COLO829 (cell line): ENCODE data around the gene PHF23.

Experiments
- DNase-seq: peaks from one replicate; pipeline ENCODE4 v3.0.0; 2012; ENCODE audit warnings: low spot score

Gene PHF23

DNA sequence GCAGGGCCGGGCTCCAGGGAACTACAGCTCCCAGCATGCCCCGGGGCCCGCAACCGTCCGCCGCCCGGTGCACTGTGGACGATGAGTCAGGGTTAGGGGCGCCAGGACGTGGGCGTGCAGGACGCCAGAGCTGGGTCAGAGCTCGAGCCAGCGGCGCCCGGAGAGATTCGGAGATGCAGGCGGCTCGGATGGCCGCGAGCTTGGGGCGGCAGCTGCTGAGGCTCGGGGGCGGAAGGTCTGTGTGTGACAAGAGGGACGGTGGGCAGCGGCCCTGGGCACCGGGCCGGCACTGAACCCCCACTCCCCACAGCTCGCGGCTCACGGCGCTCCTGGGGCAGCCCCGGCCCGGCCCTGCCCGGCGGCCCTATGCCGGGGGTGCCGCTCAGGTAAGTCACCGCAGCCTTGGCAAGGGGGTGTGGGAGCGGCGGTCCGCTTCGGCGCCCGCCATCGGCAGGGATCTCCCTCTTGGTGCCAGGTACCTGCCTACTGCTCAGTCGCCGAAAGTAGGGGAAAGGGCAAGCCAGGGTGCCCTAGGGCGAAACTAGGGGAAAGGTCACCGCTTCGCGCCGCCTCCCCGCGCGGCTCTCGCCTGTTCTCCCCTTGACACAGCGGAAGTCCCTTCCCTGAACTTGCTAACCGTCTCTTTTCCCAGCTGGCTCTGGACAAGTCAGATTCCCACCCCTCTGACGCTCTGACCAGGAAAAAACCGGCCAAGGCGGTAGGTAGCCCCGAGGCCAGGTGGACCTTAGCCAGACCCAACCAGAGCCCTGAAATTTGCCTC lies 19.3 kb downstream of the PHF23 start, which contains the start of the genes ACADVL and DLG4:
TSS of gene ACADVL (plus strand) at position 127 of the 781 bp plus-strand sequence. CDS start at position 174, 47 bp downstream.
TSS of gene DLG4 (minus strand) at position 25 of the 781 bp plus-strand sequence.
- no peak for DNase-seq

DNA sequence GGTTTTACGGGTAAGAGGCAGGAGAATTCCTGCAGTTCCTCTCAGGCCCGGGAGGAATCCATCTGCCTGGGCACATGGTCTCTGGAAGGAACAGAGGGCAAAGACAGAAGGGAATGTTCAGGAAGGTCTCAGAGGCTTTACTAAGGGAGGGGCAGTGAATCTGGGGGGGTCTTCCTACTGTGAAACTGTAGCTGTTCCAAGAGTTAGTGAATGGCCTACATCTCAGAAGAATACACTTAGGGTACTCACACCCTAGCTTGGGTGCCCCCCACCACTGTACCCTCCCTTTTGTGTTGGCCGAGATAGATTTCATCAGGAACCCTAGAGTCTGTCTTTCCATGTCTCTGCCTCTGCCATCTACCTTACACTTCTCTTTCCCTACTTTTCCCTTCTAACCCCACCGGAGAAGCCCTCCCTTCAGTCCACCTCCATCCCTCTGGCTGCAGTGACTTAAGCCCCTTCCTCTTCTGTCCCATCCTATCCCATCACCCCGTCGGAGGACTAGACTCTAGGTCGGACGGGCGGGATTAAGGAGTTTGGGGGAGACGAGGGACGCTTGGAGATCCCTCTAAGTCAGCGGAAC lies 19.9 kb downstream of the PHF23 start:
- no peak for DNase-seq

DNA sequence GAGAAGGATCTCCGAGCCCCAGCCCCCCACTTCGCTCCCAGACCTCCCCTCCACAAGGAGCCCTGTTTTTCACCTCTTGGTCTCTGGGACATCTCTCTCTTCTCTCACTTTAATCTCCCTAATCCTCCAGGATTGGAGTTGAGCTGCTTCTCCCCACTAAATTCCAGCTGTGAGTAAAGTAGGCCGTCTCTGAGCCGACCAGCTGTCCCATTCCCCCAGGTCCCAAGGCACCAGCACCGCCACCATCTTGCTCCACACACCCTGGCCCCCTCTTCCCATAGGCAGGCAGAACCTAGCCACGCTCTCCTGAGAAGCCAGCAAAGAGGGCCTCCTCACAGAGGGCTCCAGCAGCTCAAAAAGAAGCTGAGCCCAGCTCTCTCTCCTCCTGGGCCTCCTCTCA lies 20.5 kb downstream of the PHF23 start:
- DNase-seq, result no peak

DNA sequence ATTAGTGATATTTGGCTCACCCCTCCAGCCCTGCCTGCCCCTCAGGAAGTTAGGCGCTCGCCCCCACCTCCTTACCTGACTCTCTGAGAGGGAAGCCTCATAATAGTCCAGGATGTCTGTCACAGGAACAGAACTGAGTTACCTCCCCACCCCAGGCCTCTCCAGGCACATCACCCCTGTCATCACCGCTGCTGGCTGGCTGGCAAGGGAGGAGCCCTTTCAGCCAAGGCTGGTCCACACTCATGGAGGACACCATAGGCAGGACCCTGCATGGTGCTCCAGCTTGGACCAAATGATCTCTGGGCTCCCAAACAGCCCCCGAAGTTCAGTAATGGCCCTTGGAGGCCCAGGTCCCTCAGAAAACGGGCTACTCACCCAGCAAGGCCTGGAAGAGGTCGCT lies 21.1 kb downstream of the PHF23 start:
- DNase-seq, result no peak

DNA sequence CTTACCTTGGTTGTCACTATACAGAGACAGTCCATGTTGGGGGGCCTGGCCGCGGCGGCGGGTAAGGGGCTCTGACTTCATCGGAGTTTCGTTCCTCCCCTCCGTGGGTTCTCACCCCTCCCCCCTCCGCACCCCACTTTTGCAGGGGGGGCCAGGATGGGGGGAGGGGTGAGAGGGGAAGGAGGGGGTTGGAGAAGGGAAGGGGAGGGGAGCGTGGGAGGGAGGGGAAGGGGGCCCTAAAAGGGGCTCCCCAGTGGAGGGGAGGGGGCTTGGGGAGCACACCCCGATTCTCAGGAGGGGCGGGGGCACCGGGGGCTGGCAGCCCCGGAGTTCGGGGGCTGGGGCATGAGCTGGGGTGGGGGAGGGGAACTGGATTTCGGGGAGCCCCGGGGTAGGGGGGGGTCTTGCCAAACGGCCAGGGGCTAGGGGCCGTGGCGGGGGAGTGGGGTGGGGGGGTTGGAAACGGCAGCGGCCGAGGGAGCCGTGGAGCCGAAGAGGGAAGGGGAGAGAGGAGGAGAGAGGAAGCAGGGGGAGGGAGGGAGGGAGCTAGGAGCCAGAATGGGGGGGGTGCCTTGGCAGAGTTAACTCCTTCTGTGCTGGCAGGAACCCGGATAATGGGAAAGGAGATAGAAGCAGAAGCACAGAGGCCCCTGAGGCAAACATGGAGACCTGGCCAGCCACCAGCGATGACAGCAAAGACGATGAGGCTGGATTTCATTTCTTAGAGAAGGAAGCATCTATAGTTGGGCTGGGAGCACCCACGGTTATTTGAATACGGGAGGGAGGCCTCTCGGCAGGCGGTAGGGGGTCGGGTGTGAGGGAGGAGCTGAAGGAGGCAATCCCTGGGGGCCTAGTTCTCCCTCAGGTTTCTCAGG lies 21.9 kb downstream of the PHF23 start:
- no peak for DNase-seq

DNA sequence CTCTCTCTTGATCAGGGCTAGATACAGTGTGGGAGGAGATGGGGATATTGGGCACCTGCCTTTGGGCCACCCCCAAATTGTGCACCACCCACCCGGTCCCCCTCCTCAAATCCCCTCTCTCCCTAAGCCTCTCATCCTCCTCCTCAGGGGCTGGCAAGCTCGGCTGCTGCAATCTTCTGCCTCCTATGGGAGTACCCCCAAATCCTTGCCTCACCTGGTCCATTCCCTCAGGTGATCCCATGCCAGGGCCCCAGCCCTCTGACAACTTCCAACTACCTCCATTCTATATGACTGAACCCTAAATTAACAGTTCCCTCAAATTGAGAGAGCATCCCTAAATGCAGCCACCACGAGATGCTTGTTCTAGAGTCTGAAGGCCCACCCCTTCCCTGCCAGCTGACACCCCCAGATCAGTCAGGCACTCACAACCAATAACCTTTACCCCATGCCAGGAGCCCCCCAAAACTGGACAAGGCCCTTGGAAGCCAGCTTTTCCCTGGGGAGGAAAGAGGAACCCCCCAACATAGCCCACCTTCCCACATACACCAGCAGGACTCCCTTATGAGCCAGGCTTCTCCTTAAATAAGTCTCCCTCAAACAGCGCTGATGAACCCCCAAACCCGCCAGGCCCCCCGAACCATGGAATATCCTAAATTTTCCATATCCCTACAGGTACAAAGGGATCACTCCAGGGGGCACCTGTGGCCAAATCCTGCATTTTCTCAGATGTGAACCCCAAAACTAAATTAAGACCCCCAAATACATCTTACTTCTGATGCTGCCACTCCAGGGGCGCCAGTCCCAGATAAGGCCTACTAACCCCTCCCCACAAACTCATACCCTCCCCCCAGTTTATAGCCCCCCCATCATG lies 22.8 kb downstream of the PHF23 start:
- DNase-seq, result no peak

DNA sequence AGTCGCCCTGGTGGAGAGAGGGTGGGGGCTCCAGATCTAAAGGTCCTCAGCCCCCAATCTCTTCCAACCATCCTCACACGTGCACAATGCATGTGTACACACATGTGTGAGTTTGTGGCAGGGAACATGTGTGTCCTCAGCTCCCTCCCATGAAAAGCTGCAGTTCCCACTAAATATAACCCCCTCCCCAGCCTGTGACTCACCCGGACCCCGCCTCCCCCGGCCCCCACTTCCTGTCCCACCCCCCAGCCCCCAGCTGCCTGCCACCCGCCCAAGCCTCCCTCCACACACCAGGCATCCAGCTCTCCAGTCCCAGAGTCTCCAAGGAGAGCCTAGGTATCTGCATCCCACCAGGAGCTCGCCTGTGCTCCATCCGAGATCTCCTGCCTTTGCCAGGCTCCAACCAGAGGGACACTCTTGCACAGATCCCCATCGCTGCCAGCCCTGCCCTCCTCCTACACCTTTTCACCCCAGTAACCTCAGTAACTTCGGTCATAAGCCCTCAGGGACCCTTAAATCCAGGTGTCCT lies 23.5 kb downstream of the PHF23 start:
- no peak for DNase-seq

DNA sequence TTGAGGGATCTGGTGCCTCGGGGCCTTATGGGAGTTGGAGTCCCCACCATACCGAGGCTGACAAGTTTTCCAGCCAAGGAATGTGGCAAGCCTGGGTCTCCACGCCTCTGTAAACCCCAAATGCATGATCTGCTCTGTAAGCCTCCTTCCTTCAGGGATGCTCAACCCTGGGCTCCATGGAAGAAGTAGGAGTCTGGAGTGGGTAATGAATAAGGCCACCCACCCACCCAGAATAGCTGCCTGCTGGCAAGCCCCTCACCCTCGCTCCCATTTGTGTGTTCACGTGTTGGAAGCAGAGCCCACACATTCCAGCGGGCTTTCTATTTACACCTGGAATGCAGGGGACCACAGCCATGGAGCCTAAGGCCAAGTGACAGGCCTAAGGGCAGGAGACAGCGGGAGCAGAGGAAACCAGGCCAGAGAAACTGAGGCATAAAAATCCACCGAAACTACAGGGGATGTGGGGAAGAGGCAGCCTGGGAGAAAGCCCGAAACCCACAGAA lies 24.1 kb downstream of the PHF23 start:
- DNase-seq, result no peak

DNA sequence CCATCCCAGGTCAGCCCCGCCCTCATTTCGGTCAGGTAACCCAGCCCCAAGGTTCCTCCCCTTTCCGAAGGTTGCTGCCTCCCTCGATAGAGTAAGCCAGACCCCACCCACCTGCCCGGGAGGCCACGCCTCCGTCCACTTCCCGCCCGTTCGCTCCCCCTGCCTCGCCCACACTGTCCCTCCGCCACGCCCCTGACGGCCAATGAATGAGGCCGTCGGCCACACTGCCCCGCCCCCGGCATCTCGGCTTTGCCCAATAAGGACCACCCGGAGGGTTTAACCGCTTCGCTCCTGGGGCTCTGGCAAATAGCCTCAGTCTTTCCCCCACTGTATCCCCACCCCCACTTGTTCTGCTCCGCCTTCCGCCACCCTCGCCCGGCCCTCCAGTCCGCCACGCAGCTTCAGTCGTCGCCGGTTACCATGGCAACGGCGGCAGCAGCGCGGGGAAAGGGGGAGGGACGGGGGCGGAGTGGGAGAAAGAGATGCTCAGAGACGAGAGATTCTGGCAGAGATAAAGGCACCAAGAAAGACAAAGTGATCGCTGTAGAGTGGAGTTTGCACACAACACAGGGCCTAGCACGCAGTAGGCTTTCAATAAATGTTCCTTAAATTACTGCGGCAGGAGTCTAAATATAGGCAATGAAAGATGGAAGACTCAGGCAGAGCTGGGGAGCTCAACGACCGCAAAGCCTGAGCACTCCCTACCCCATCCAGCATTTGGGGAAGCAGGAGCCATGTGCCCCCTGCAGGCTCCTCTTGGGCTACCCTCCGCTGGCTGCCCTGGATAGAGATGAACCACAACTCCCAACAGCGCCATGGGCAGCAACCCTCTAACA lies 24.7 kb downstream of the PHF23 start:
- peak; percentile 99 for DNase-seq

DNA sequence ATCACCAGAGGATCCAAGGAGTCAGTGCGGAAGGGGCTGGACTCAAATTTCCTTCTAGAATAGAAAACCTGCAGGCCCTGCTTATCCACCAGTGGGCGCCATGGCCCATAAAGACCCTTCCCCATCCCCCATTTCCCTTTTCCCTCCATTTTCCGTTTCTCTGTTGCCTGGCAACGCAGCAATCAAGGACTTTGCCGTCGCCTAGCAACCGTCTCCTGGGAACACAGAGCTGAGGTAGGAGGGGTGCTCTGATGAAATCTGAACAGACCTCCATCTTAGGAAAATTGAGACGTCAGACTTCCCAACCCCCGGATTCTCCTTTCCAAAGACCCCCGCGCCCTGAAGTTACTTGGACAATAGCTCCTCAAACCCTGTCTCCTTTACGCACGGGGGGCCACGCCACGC lies 25.4 kb downstream of the PHF23 start:
- peak; percentile 80 for DNase-seq

DNA sequence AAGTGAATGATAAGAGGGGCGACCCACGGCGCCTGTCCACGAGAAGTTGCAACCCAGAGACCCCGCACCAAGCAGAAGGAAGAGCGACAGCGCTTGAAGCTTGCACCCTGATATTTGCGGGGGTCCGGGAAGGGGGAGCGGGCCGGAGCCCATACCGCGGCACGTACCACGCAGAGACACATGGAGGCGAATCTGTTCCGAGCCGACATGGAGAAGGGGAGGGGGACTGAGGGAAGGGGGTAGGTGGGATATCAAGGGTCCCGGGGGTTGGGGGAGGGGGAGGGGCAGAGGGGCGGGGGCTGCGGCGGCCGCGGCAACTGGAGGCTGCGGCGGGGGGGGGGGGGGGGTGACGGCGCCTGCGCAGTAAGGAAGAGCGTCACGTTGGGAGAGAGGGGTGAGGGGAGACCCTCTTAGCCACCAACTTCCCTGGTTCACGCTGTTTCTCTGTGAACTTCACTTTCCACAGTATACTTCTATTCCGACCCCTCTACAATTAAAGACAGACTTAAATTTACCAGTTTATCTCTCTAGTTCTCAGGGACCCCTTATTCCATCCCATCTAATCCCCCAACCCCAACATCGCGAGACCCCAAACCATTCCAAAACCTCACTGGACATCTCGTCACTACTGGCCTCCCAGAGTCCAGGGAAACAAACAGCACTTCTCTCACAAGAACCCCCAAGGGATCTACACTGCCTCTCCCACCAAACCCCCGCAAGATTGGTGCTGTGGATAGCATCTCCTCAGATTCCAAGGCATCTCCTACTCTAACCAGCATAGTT lies 27.6 kb downstream of the PHF23 start:
- no peak for DNase-seq

DNA sequence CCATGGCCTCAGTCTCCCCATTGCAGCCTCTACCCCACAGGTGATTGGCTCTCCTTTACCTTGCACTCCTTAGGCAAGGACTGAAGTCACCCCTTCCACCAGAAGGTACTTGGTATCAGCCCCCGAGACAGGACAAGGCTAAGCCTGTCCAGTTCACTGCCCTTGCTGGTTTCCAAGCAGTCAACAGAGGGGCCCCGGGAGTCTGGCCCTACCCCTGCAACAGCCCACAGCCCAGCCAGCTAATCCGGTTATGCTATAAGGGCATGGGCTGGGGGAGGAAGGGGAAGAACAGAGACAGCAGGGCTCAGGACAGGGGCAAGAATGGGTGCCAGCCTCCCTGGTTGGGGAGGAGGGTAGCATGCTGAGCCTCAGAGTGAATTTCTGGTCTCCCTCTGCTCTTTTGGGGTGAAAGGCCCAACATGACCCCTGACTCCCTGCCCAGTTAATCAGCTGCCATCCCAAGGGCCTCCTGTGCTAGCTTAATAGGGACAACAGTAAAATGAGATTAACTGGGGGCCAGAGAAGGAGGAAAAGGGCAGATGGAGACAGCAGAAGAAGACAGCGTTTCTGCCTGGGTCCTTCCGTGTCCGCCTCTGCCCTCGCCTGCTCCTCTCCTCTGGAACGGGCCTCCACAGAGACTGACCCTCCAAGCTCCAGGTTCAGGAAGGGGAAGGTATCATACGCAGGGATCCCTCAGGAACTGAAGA lies 30.4 kb downstream of the PHF23 start:
- no peak for DNase-seq

DNA sequence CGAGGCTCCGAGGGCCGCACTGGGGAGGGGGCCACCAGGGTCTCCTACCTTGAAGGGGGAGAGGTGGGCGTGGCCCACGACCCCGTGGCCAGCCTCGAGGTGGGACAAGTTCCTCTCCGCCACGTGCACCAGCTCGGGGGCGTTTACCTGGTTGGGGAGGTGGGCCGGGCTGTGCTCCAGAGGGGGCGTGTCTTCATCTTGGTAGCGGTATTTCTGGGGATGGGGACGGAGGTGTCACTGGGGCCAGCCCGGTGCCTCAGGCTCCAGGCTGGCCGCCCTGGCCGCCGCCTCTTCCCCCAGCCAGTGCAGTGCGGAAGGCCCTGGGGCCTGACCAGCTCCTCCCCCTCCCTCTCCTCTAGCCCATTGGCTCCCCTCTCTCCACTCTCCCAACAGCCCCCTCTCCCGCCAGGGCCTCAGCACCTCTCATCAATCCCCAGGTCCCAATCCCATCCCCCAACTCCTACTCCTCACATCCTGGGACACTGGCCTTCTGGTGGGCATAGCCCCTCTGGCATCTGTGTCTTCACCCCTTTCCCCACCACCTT lies 31.2 kb downstream of the PHF23 start:
- DNase-seq, result no peak

DNA sequence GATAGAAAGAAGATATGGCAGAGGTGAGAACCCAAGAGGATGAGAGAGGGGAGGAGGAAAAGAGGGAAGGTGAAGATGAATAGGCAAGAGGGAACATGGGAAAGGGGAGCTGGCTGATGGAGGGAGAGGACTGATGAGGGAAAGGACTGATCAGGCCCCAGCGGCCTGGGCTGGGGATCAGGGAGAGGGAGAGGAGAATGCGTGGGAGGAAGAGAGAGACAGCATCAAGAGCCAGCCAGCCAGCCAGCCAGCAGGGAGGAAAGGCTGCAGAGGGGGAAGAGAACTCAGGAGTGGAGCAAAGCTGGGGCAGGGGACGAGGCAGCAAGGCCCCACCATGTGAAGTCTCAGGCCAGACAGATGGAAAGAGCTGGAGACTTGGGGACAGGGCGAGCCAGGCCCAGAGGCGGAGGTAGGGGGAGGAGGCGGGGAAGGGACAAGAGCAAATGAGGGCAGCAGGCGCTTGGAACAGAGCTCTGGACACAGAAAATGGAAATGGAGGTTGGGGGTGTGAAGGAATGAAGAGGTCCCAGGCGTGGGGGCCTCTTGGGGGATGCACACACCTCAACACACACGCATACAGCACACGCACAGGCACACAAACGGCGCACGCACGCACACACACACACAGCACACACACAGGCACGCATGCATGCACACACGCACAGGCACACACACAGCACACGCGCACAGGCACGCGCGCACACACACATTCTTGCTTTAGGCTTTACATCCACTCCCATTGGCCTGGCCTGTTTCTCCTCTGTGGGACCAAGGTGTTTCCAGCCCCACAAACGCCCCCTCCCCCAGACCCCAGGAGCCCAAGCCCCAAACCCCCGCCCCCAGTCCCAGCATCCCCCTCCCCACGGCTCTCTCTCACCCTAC lies 31.9 kb downstream of the PHF23 start:
- no peak for DNase-seq

DNA sequence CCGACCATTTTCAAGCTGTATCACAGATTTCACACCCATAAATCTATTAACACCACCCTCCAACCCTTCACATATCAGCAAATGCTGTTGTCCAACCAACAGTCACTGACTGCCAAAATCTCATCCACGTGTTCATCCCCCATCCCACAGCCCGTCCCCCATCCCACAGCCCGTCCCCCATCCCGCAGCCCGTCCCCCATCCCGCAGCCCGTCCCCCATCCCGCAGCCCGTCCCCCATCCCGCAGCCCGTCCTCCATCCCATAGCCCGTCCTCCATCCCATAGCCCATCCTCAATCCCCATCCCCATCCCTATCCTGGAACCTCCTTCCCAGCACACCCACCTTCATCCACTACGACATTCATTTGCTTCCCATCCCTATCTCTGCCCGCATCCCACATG lies 33.7 kb downstream of the PHF23 start:
- DNase-seq, result no peak

DNA sequence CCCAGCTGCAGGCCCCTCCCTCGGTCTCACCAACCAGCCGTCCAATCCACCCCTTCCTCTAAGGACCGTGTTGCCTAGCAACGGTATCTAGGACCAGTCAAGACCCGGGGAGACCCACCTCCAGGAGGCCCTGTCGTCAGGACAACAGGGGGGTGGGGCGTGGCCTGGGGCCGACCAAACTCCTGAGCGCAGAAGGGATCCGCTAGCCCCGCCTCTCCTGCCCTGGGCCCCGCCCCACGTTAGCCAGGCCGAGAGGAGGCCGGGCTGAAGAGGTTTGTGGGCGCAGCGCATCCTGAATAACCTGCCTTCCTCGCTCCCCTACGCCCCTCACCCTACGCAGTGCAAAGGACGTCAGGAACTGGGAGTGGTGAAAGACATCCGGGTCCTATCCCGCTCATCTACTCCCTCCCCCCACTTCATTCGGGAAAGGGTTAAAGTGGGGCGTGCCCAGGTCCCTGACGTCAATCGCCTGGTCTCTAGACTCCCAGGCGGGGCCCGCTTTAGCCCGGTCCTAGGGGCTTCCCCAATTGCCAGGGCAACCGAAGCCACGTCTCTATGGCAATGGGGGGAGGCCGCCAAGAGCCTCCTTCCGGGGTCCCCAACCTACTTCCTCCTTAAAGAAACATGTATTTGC lies 34.3 kb downstream of the PHF23 start:
- DNase-seq, result peak; percentile 72

DNA sequence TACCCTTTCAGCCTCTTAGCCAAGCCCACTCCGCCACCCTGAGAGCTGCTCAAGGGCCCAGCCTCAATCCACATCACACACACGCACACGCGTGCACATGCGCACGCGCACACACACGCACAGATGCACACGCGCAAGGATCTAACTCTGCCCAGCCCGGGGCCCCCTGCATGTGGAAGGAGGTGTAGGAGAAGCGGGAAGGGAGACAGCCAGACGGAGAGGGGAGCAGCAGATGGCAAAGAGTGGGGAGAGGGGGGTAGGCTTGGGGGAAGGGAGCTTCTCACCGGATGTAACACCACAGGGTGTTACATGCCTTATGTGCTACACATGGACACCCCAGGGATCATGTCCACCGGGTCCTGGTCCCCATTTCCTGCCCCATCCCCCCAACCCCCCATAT lies 34.9 kb downstream of the PHF23 start:
- DNase-seq, result no peak
